Vagina (tissue), 2 donors: Measurements from ENCODE around the gene ATXN7L3.

Experiments used
- POLR2A ChIP-seq, 2 donors: fragments of 450-650 bp; IDR thresholded peaks; one replicate each; pipeline ENCODE4 v1.6.1; 2017; ENCODE audit warnings: antibody characterized with exemption in 2 of 2, mild to moderate bottlenecking in 2 of 2, moderate library complexity in 2 of 2
- POLR2AphosphoS5 ChIP-seq, 2 donors: sonication (generic); formaldehyde crosslinking; IDR thresholded peaks; one replicate each; pipeline ENCODE4 v1.9.0; 2017; ENCODE audit warnings: antibody characterized with exemption in 2 of 2, mild to moderate bottlenecking in 2 of 2, low read depth in 1 of 2; ENCODE audit not compliant: insufficient read depth in 1 of 2
- TF ChIP-seq, protein P1 (sequence below), 3 experiments: fragments of 450-650 bp in 2 of 3; fragments of 200-600 bp in 1 of 3; sonication (generic) in 1 of 3; IDR thresholded peaks; one replicate each; pipeline ENCODE4 v1.5.1; 2017 to 2019; ENCODE audit warnings: antibody characterized with exemption in 3 of 3, mild to moderate bottlenecking in 2 of 3, moderate library complexity in 2 of 3

GRCh38 chr17:44177640-44178039 is 22.0 kb downstream of the ATXN7L3 start:
- TF ChIP-seq, protein P1, sequence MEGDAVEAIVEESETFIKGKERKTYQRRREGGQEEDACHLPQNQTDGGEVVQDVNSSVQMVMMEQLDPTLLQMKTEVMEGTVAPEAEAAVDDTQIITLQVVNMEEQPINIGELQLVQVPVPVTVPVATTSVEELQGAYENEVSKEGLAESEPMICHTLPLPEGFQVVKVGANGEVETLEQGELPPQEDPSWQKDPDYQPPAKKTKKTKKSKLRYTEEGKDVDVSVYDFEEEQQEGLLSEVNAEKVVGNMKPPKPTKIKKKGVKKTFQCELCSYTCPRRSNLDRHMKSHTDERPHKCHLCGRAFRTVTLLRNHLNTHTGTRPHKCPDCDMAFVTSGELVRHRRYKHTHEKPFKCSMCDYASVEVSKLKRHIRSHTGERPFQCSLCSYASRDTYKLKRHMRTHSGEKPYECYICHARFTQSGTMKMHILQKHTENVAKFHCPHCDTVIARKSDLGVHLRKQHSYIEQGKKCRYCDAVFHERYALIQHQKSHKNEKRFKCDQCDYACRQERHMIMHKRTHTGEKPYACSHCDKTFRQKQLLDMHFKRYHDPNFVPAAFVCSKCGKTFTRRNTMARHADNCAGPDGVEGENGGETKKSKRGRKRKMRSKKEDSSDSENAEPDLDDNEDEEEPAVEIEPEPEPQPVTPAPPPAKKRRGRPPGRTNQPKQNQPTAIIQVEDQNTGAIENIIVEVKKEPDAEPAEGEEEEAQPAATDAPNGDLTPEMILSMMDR (IDR thresholded peaks at IDR 0.05), result no peak
- TF ChIP-seq POLR2A (IDR thresholded peaks at IDR 0.05) (no peak), POLR2AphosphoS5 (IDR thresholded peaks at IDR 0.05; ENCODE audit: insufficient read depth in 1 of 2, low read depth in 1 of 2) (no peak)
